ENCODE results near the gene MYEOV. TPM values are rescaled to one million over a fixed set of nuclear protein-coding genes. Genes with fewer than 3 reads are reported as not detected.
A peak's percentile ranks its signal among the peaks of the same experiment; 100 is the strongest.

MYEOV gene
- total and polyA plus RNA-seq, 9 of the 15 experiments (the other 6 are each of a cell fraction or from before 2014, with no cell fraction given) = 10.2 to 133 (median 32.2) TPM

DNA sequence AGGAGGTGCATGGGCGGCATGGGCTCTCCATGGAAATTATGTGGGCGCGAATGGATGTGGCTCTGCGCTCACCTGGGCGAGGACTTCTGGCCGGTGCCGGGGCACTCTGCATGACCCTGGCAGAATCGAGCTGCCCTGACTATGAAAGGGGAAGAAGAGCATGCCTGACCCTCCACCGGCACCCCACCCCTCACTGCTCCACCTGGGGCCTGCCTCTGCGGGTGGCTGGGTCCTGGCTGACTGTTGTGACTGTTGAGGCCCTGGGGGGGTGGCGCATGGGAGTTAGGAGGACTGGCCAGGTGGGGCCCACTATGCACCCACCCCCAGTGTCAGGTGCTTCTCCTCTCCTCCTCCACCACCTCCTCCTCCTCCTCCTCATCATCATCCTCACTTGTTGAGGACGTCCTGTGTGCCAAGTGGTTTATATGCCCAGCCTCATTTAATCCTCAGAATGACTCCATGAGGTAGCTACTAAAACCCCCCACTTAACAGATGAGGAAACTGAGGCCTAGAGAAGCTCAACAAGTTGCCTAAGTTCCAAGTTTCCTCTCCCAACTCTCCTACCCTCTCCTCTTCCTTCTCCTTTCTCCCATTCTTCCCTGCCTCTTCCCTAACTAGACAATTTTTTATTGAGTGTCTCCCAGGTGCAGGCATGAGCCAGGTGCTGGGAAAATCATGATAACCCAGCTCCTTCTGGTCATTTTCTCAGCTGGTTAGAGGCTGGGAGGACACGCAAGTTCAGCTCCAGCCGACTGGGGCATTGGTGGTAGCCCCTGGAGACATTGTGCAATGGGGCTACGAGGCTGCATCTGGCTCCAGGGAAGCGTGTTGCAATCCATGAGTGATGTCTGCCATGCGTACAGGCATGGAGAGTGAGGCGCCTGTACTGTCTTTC is 2.3 kb downstream of the MYEOV start (continued):
- TF ChIP-seq ZNF398 (CRISPR knock-in tag; IDR thresholded peaks at IDR 0.05) = no peak
- TF ChIP-seq CEBPG (CRISPR knock-in tag; IDR thresholded peaks at IDR 0.05) = peak; percentile 93
- peak; percentile 92 to 98 for TF ChIP-seq CEBPG (tag; conservative IDR thresholded peaks at IDR 0.05 in 1 of 2, IDR thresholded peaks at IDR 0.05 in 1 of 2)
- TF ChIP-seq PKNOX1 (IDR thresholded peaks at IDR 0.05) = 0 out of 2 replicates have a peak, but pooled peaks have one; percentile 3
- TF ChIP-seq RBFOX2 (IDR thresholded peaks at IDR 0.05; ENCODE audit: low read depth, low read length) = peak; percentile 54
- TF ChIP-seq POLR2G (IDR thresholded peaks at IDR 0.05; ENCODE audit: low read depth, low read length) = peak; percentile 59; the same call in 1 of the 2 replicates
- peak; percentile 47 for TF ChIP-seq RBM39 (optimal IDR thresholded peaks at IDR 0.05; ENCODE audit: low read depth, low read length)
- TF ChIP-seq, protein P1, sequence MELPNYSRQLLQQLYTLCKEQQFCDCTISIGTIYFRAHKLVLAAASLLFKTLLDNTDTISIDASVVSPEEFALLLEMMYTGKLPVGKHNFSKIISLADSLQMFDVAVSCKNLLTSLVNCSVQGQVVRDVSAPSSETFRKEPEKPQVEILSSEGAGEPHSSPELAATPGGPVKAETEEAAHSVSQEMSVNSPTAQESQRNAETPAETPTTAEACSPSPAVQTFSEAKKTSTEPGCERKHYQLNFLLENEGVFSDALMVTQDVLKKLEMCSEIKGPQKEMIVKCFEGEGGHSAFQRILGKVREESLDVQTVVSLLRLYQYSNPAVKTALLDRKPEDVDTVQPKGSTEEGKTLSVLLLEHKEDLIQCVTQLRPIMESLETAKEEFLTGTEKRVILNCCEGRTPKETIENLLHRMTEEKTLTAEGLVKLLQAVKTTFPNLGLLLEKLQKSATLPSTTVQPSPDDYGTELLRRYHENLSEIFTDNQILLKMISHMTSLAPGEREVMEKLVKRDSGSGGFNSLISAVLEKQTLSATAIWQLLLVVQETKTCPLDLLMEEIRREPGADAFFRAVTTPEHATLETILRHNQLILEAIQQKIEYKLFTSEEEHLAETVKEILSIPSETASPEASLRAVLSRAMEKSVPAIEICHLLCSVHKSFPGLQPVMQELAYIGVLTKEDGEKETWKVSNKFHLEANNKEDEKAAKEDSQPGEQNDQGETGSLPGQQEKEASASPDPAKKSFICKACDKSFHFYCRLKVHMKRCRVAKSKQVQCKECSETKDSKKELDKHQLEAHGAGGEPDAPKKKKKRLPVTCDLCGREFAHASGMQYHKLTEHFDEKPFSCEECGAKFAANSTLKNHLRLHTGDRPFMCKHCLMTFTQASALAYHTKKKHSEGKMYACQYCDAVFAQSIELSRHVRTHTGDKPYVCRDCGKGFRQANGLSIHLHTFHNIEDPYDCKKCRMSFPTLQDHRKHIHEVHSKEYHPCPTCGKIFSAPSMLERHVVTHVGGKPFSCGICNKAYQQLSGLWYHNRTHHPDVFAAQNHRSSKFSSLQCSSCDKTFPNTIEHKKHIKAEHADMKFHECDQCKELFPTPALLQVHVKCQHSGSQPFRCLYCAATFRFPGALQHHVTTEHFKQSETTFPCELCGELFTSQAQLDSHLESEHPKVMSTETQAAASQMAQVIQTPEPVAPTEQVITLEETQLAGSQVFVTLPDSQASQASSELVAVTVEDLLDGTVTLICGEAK (IDR thresholded peaks at IDR 0.05) = 0 out of 2 replicates have a peak, but pooled peaks have one; percentile 18
- TF ChIP-seq, protein P1 (CRISPR knock-in tag; IDR thresholded peaks at IDR 0.05) = no peak
- TF ChIP-seq ZBTB5 (IDR thresholded peaks at IDR 0.05) = no peak
- TF ChIP-seq BMI1 (IDR thresholded peaks at IDR 0.05; ENCODE audit: low read length) = no peak

All from K562 (cell line).